Measurements from ENCODE around the gene S100A16. TPM values are rescaled to one million over a fixed set of nuclear protein-coding genes. Genes with fewer than 3 reads are reported as not detected.

Gene S100A16
- total RNA-seq, 3 donors from 2014 or later (not counting 1 experiment from before 2014, with no cell fraction given): not detected

DNA sequence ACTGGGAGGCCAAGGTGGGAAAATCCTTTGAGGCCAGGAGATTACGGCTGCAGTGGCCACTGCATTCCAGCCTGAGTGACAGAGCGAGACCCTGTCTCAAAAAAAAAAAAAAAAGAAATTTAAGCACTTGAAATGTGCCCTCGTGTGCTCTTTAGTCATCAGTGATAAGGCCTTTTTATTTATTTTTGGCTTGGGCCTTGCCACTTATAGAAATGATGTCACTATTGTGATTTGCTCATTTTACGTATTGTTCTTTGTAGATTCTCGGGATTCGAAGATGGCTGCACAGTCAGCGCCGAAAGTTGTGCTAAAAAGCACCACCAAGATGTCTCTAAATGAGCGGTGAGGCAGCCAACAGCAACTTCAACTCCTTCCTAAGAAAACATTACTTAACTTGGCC lies 23.4 kb upstream of the S100A16 start:
- no peak for ATAC-seq
- Histone ChIP-seq H3K27ac (ENCODE audit: low read length) (no peak overlapping the region), H3K4me3 (ENCODE audit: low read length) (no peak overlapping the region), H3K9me3 (ENCODE audit: control insufficient read depth, insufficient read depth, low read length) (no peaks in the 10 kb centered on the region), H3K4me1 (ENCODE audit: control insufficient read depth, insufficient read depth, low read length) (peaks cover 24% of the 10 kb centered on the region), H3K27me3 (ENCODE audit: control insufficient read depth, insufficient read depth, low read length) (no peaks in the 10 kb centered on the region), H3K36me3 (ENCODE audit: control insufficient read depth, insufficient read depth, low read length) (peaks cover 53% of the 10 kb centered on the region)
- Mint-ChIP-seq H3K9me3 (no peaks in the 10 kb centered on the region), H3K27ac (peak overlapping the region; percentile 44 to 53), H3K4me3 (no peak overlapping the region), H3K4me1 (peaks cover 28 to 38% of the 10 kb centered on the region in 2 donors), H3K27me3 (ENCODE audit: low read depth in 2 of 2) (no peaks in the 10 kb centered on the region), H3K36me3 (peaks cover 11% of the 10 kb centered on the region)
- WGBS (ENCODE audit: insufficient coverage): 96% methylated on average over 9 of the region's 9 CpGs
- DNase-seq: no peak
- TF ChIP-seq, protein P1, sequence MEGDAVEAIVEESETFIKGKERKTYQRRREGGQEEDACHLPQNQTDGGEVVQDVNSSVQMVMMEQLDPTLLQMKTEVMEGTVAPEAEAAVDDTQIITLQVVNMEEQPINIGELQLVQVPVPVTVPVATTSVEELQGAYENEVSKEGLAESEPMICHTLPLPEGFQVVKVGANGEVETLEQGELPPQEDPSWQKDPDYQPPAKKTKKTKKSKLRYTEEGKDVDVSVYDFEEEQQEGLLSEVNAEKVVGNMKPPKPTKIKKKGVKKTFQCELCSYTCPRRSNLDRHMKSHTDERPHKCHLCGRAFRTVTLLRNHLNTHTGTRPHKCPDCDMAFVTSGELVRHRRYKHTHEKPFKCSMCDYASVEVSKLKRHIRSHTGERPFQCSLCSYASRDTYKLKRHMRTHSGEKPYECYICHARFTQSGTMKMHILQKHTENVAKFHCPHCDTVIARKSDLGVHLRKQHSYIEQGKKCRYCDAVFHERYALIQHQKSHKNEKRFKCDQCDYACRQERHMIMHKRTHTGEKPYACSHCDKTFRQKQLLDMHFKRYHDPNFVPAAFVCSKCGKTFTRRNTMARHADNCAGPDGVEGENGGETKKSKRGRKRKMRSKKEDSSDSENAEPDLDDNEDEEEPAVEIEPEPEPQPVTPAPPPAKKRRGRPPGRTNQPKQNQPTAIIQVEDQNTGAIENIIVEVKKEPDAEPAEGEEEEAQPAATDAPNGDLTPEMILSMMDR (IDR thresholded peaks at IDR 0.05): no peak
- intact Hi-C loops (cut with micrococcal nuclease): no loop called here

DNA sequence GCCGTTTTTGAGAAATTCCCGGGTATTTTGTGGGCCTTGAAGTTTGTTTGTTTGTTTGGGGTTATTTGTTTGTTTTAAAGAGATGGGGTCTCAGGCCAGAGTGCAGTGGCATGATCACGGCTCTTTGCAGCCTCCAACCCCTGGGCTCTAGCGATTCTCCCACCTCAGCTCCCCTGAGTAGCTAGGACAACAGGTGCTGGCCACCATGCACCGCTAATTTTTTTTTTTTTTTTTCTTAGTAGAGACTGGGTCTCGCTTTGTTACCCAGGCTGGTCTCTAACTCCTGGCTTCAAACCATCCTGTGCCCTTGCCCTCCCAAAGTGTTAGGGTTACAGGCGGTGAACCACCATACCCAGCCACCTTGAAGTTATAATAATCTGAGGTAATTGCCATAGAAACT lies 22.9 kb upstream of the S100A16 start:
- H3K36me3 Mint-ChIP-seq: peaks cover 7% of the 10 kb centered on the region
- H3K27me3 ChIP-seq (ENCODE audit: control insufficient read depth, insufficient read depth, low read length): no peaks in the 10 kb centered on the region

DNA sequence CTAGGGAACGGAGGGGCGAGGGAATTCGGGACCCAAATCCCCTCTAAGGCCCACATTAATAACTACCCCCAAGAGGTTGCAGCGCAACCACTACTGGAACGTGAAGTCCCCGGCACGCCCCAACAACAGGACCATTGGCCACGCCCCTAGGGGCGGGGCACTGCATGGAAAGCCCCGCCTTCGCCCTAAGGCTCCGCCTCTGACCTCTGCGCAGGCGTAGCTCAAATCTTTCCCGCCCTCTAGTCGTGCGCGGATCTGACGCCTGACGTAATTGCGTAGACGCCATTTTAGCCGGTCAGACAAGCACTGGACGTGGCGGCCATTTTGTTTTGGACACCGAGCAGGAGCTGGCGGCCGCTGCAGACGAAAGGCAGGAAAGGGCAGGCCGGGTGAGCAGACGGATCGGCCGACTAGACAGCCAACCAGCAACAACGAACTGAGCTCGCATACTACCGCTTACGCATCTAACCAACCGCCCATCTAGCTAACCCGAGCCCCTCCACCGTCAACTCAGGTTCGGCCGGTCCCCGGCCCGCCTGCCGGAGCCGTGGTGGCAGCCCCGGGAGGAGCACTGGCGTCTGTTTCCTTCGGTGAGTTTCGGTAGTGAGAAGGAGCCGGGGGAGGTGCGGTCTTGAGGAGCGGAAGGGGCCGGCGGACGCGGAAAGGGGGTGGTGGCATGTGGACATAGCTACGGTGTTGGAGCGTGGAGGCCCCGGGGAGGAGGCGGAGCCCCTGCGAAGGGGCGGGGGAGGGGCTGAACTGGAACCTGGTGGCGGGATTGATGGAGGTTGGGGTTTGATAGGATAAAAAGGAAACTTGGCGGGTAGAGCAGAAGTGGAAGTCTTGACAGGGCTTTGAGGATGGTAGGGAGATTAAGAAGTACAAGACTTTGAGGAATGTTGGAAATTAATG lies 21.1 kb upstream of the S100A16 start, which contains the start of gene CHTOP:
TSS of gene CHTOP (plus strand) at position 313 of the 912 bp plus-strand sequence. CDS start 2,523 bp downstream, outside the sequence.
- ATAC-seq: peak; percentile 86 to 97 (median 88)
- Mint-ChIP-seq H3K4me3 (peak within 1 kb of the TSS; percentile 99), H3K4me1 (peaks cover 24 to 34% of the 10 kb centered on the region in 2 donors), H3K27ac (peak within 1 kb of the TSS; percentile 98 to 99), H3K27me3 (ENCODE audit: low read depth in 2 of 2) (no peaks in the 10 kb centered on the region), H3K36me3 (peaks cover 7% of the 10 kb centered on the region), H3K9me3 (no peaks in the 10 kb centered on the region)
- H3K27me3 ChIP-seq (ENCODE audit: control insufficient read depth, insufficient read depth, low read length): no peaks in the 10 kb centered on the region
- TF ChIP-seq, protein P1 (IDR thresholded peaks at IDR 0.05): no peak
- DNase-seq: peak; percentile 98 to 99
- peak within 1 kb of the TSS; percentile 72 for H3K4me3 ChIP-seq (ENCODE audit: low read length)
- WGBS (ENCODE audit: insufficient coverage): 3% methylated on average over 64 of the region's 65 CpGs
- intact Hi-C loops (cut with micrococcal nuclease): loop anchor here (2.0 to 5.0 kb wide), 3 partner anchors 37 to 358 kb away; partner anchors contain the start of genes ILF2 and RPS27
- peaks cover 30% of the 10 kb centered on the region for H3K36me3 ChIP-seq (ENCODE audit: control insufficient read depth, insufficient read depth, low read length)
- no peaks in the 10 kb centered on the region for H3K9me3 ChIP-seq (ENCODE audit: control insufficient read depth, insufficient read depth, low read length)
- peaks cover 24% of the 10 kb centered on the region for H3K4me1 ChIP-seq (ENCODE audit: control insufficient read depth, insufficient read depth, low read length)
- peak within 1 kb of the TSS; percentile 91 for H3K27ac ChIP-seq (ENCODE audit: low read length)

More for the DNA sequence above, 22.9 kb upstream of the S100A16 start:
- 81% methylated on average over 7 of the region's 7 CpGs for WGBS (ENCODE audit: insufficient coverage)
- H3K4me3 Mint-ChIP-seq: peak overlapping the region; percentile 73
- H3K27me3 Mint-ChIP-seq (ENCODE audit: low read depth in 2 of 2): no peaks in the 10 kb centered on the region
- ATAC-seq: no peak
- TF ChIP-seq, protein P1 (IDR thresholded peaks at IDR 0.05): no peak
- no peaks in the 10 kb centered on the region for H3K9me3 ChIP-seq (ENCODE audit: control insufficient read depth, insufficient read depth, low read length)
- H3K4me1 ChIP-seq (ENCODE audit: control insufficient read depth, insufficient read depth, low read length): peaks cover 24% of the 10 kb centered on the region
- no peak overlapping the region for H3K4me3 ChIP-seq (ENCODE audit: low read length)
- intact Hi-C loops (cut with micrococcal nuclease): loop anchor here (2.0 kb wide), 2 partner anchors 35 to 99 kb away; partner anchors contain the start of gene ILF2
- peaks cover 24 to 38% of the 10 kb centered on the region in 2 donors for H3K4me1 Mint-ChIP-seq
- no peak overlapping the region for H3K27ac ChIP-seq (ENCODE audit: low read length)
- H3K9me3 Mint-ChIP-seq: no peaks in the 10 kb centered on the region
- H3K27ac Mint-ChIP-seq: peak overlapping the region in 1 of 2 donors; percentile 53
- H3K36me3 ChIP-seq (ENCODE audit: control insufficient read depth, insufficient read depth, low read length): peaks cover 49% of the 10 kb centered on the region
- no peak for DNase-seq

Measured in natural killer cell (primary cell).